Esophagus muscularis mucosa (tissue), 4 donors: ENCODE measurements around the gene HDAC4. TPM values are rescaled to one million over a fixed set of nuclear protein-coding genes. Genes with fewer than 3 reads are reported as not detected.

ENCODE experiments used
- DNase-seq: peaks from one replicate; pipeline ENCODE4 v3.0.0-alpha.2; 2017; ENCODE audit errors: extremely low spot score
- H3K27ac ChIP-seq, 4 donors: fragments of 200-600 bp; sonication (generic); replicated peaks in 1 of 4; 1 replicate in 3 of 4; 2 replicates in 1 of 4; pipeline ENCODE4 v1.5.1; 2016 to 2019; ENCODE audit warnings: mild to moderate bottlenecking in 1 of 4
- H3K27me3 ChIP-seq, 4 donors: fragments of 200-600 bp; sonication (generic); one replicate each; pipeline versions ENCODE4 v1.5.1 to v1.6.0; 2016 to 2019
- H3K36me3 ChIP-seq, 4 donors: fragments of 200-600 bp; sonication (generic); one replicate each; pipeline ENCODE4 v1.5.1; 2016 to 2019
- H3K4me1 ChIP-seq, 4 donors: fragments of 200-600 bp; sonication (generic); one replicate each; pipeline ENCODE4 v1.5.1; 2016 to 2019
- H3K4me3 ChIP-seq, 4 donors: fragments of 200-600 bp; sonication (generic); 1 replicate in 2 of 4; 2 replicates in 2 of 4; pipeline ENCODE4 v1.5.1; 2016 to 2019; ENCODE audit warnings: mild to moderate bottlenecking in 4 of 4, moderate library complexity in 1 of 4
- H3K9me3 ChIP-seq, 4 donors: fragments of 200-600 bp; sonication (generic); 1 replicate in 3 of 4; 2 replicates in 1 of 4; pipeline ENCODE4 v1.5.1; 2016 to 2019
- EP300 ChIP-seq: sonication (generic); formaldehyde crosslinking; IDR thresholded peaks from one replicate; pipeline ENCODE4 v1.6.1; 2017; ENCODE audit warnings: antibody characterized with exemption
- POLR2A ChIP-seq: fragments of 450-650 bp; IDR thresholded peaks from one replicate; pipeline ENCODE4 v1.6.1; 2017; ENCODE audit warnings: antibody characterized with exemption, moderate library complexity, mild to moderate bottlenecking, low read depth
- POLR2AphosphoS5 ChIP-seq, 2 donors: sonication (generic); formaldehyde crosslinking; IDR thresholded peaks; one replicate each; pipeline ENCODE4 v1.6.1; 2017; ENCODE audit warnings: antibody characterized with exemption in 2 of 2
- whole genome bisulfite sequencing: methylation state at CpG from one replicate; pipeline ENCODE4 v1.1.5; 2018; 5-methylcytosine and 5-hydroxymethylcytosine counted together
- intact Hi-C: fragments of 100-400 bp; cut with DNase I; formaldehyde crosslinking; loops from one replicate; pipeline ENCODE4 v1.15.1; 2023
- total RNA-seq, 4 donors: library from RNA; depleted of rRNA; stranded (reverse); fragments of >200 nt; gene quantifications; one replicate each; pipeline versions ENCODE4 v1.1.0 to v1.2.1, GENCODE V29; 2016
- TF ChIP-seq, protein P1 (sequence below), 3 experiments: fragments of 200-600 bp in 2 of 3; fragments of 450-650 bp in 1 of 3; sonication (generic) in 2 of 3; IDR thresholded peaks; one replicate each; pipeline ENCODE4 v1.5.1; 2017 to 2019; ENCODE audit warnings: antibody characterized with exemption in 3 of 3, mild to moderate bottlenecking in 2 of 3, moderate library complexity in 1 of 3

HDAC4 gene
- total RNA-seq, 4 donors from 2014 or later = 59.4 to 119 (median 76.1) TPM

DNA sequence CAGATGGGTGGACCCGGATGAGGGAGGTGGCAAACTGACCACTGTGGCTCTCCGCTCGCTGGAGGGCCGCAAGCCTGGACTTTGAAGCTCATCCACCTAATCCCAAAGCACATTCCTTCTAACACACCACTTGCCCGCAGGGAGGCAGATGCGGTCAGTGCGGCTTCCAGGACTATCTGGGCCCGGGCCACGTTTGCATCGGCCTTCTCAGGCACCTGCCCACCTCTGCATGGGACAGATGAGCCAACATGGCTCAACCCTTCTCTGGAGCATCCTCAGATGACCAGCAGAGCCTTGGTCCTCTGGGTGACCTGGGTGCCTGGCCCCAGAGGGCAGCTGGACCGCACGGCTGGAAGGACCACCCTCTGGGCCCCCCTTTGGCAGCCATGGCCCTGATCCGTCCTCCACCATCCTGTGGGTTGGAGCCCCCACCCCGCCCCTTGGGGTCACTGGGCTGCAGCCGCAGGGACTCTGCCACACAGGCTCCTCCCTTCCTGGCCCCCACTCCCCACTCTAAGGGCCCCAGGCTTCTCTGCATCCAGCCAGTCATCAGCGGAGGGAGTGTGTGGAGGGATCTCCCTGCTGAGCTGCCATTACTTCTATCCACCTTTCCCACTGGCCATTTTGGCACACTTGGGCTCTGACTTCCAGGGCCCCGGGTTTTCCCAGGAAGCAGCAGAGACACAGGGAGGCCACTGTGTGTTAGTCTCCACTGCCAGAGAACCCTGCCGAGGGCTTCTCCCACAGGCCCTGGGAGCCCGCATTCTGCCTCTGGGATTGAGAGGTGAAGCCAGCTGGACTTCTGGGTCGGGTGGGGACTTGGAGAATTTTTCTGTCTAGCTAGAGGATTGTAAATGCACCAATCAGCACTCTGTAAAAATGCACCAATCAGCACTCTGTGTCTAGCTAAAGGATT is 12.3 kb downstream of the HDAC4 start:
- H3K4me3 ChIP-seq = no peak overlapping the region
- peaks cover 23 to 38% (median 29%) of the 10 kb centered on the region in 4 donors for H3K4me1 ChIP-seq
- intact Hi-C loops = no loop called here
- H3K36me3 ChIP-seq = peaks cover 0 to 21% (median 18%) of the 10 kb centered on the region in 4 donors
- TF ChIP-seq, protein P1, sequence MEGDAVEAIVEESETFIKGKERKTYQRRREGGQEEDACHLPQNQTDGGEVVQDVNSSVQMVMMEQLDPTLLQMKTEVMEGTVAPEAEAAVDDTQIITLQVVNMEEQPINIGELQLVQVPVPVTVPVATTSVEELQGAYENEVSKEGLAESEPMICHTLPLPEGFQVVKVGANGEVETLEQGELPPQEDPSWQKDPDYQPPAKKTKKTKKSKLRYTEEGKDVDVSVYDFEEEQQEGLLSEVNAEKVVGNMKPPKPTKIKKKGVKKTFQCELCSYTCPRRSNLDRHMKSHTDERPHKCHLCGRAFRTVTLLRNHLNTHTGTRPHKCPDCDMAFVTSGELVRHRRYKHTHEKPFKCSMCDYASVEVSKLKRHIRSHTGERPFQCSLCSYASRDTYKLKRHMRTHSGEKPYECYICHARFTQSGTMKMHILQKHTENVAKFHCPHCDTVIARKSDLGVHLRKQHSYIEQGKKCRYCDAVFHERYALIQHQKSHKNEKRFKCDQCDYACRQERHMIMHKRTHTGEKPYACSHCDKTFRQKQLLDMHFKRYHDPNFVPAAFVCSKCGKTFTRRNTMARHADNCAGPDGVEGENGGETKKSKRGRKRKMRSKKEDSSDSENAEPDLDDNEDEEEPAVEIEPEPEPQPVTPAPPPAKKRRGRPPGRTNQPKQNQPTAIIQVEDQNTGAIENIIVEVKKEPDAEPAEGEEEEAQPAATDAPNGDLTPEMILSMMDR (IDR thresholded peaks at IDR 0.05) = no peak
- TF ChIP-seq POLR2A (no peak), EP300 (no peak), POLR2AphosphoS5 (IDR thresholded peaks at IDR 0.05) (no peak)
- H3K27ac ChIP-seq = no peak overlapping the region
- H3K27me3 ChIP-seq = no peaks in the 10 kb centered on the region
- no peaks in the 10 kb centered on the region for H3K9me3 ChIP-seq
- no peak for DNase-seq
- 96% methylated on average over 19 of the region's 20 CpGs for WGBS

DNA sequence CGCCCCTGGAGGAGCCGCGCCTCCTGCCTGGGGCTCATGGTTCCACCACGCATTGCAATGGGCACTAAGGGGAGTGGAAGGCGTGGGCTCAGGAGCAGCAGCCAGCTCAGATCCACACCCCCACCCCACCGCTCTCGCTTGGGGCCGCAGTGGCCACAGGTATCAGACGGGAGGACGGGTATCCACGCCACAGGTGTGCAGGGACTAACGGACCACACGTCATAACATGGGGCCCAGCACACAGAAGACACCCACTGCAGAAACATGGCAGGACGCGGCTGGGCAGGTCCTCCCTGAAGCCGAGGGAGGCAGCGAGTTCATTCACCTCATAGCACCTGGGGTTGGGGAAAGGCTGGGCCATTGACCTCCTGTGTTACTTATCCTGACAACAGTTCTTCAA is 13.0 kb downstream of the HDAC4 start:
- TF ChIP-seq POLR2A (no peak), EP300 (no peak), POLR2AphosphoS5 (IDR thresholded peaks at IDR 0.05) (no peak)
- TF ChIP-seq, protein P1 (IDR thresholded peaks at IDR 0.05) = no peak
- H3K4me1 ChIP-seq = peaks cover 16 to 38% (median 25%) of the 10 kb centered on the region in 4 donors
- 92% methylated on average over 16 of the region's 17 CpGs for WGBS
- H3K27ac ChIP-seq = no peak overlapping the region
- no peaks in the 10 kb centered on the region for H3K27me3 ChIP-seq
- no peaks in the 10 kb centered on the region for H3K9me3 ChIP-seq
- no peak for DNase-seq
- no peak overlapping the region for H3K4me3 ChIP-seq
- intact Hi-C loops = no loop called here
- peaks cover 0 to 21% (median 18%) of the 10 kb centered on the region in 4 donors for H3K36me3 ChIP-seq

DNA sequence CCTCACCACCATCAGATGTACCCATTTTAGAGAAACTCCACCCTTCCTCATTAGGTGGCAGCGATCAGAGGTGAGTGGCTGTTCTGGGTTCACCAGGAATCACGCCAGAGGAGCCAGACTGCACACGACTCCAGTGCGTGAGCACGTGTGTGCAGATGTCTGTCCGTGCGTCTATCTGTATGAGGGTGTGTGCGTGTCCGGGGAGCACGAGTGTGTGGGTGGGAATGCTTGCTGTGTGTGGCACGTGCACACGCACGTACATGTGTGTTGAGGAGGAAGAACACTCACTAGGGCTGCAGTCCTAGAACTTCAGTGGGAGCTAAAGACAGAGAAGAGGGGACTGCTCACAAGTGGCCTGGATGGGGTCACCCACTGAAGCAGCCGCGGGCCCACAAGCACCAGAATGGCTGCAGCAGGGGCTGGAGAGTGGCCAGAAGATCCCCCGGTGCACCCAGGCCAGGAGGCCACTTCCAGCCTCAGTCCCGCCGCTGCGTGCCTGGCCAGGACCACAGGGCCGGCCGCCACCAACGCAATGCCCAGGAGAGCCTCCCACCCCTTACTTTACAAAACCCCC is 13.9 kb downstream of the HDAC4 start:
- no peak for DNase-seq
- H3K9me3 ChIP-seq = no peaks in the 10 kb centered on the region
- WGBS = 90% methylated on average over 13 of the region's 22 CpGs
- H3K4me1 ChIP-seq = peaks cover 7 to 36% (median 20%) of the 10 kb centered on the region in 4 donors
- no peaks in the 10 kb centered on the region for H3K27me3 ChIP-seq
- TF ChIP-seq POLR2A (no peak), EP300 (no peak), POLR2AphosphoS5 (IDR thresholded peaks at IDR 0.05) (no peak)
- TF ChIP-seq, protein P1 (IDR thresholded peaks at IDR 0.05) = no peak
- H3K27ac ChIP-seq = no peak overlapping the region
- intact Hi-C loops = no loop called here
- H3K4me3 ChIP-seq = no peak overlapping the region
- peaks cover 0 to 21% (median 18%) of the 10 kb centered on the region in 4 donors for H3K36me3 ChIP-seq

DNA sequence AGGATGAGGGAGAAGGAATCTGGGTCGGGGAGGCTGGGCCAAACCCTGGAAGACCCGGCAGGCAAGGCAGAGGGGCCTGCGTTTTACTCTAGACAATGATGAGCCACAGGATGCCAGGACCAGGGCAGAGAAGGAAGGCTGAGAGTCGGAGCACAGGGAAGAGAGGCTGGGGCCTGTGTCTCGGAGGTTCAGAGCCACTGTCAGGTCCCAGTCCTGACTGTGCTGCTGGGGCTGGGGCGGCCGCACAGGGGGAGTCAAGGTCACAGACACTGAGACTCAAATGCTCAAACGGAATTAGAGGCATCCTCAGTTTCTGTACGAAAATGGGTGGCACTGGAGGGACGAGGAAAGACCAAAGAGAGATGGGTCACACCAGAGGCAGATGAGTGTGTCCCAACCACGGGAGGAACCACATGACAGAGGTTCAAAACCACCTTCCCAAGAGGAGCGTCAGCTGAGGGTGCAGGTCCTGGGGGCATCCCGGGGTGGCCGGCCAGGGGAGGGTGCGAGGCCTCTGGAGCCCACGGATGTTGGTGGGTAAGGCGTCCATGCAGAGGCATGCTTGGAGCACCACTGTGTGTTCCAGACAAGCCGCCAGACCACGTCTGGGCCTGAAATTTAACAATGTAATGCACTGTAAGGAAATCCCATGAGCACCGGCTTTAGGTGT is 14.7 kb downstream of the HDAC4 start:
- 86% methylated on average over 20 of the region's 20 CpGs for WGBS
- Histone ChIP-seq H3K36me3 (peaks cover 0 to 21% (median 18%) of the 10 kb centered on the region in 4 donors), H3K27me3 (no peaks in the 10 kb centered on the region), H3K27ac (no peak overlapping the region), H3K4me1 (peaks cover 4 to 33% (median 18%) of the 10 kb centered on the region in 4 donors), H3K4me3 (no peak overlapping the region), H3K9me3 (no peaks in the 10 kb centered on the region)
- intact Hi-C loops = no loop called here
- no peak for DNase-seq
- TF ChIP-seq POLR2AphosphoS5 (IDR thresholded peaks at IDR 0.05) (no peak), POLR2A (no peak), EP300 (no peak)
- TF ChIP-seq, protein P1 (IDR thresholded peaks at IDR 0.05) = no peak
